BLaER1 treated with 17β-estradiol and CSF1 and Interleukin-3, amounts not matched to agents 10 nM and 100 nM (cell line): Measurements from ENCODE around the gene CDHR2.
A peak's percentile ranks its signal among the peaks of the same experiment; 100 is the strongest.

ENCODE experiments used
- H3K27ac ChIP-seq, 11 experiments: shearing (Covaris generic); formaldehyde crosslinking; 2 replicates each; pipeline ENCODE4 v1.8.1; 2022
- H3K27me3 ChIP-seq, 11 experiments: shearing (Covaris generic); formaldehyde crosslinking; 2 replicates each; pipeline ENCODE4 v1.8.1; 2022
- H3K36me3 ChIP-seq, 11 experiments: shearing (Covaris generic); formaldehyde crosslinking; 2 replicates each; pipeline ENCODE4 v1.8.1; 2022
- H3K4me1 ChIP-seq, 10 experiments: shearing (Covaris generic); formaldehyde crosslinking; 2 replicates each; pipeline ENCODE4 v1.8.1; 2022
- H3K4me2 ChIP-seq, 11 experiments: shearing (Covaris generic); formaldehyde crosslinking; 2 replicates each; pipeline ENCODE4 v1.8.1; 2022
- H3K4me3 ChIP-seq, 10 experiments: shearing (Covaris generic); formaldehyde crosslinking; 2 replicates each; pipeline ENCODE4 v1.8.1; 2022
- H3K9ac ChIP-seq, 11 experiments: shearing (Covaris generic); formaldehyde crosslinking; 2 replicates each; pipeline ENCODE4 v1.8.1; 2022
- H3K9me3 ChIP-seq, 11 experiments: shearing (Covaris generic); formaldehyde crosslinking; replicated peaks in 1 of 11; 2 replicates each; pipeline ENCODE4 v1.8.1; 2022
- H4K20me1 ChIP-seq, 11 experiments: shearing (Covaris generic); formaldehyde crosslinking; 2 replicates each; pipeline ENCODE4 v1.8.1; 2022
- Cebpa-rat ChIP-seq, 11 experiments: shearing (Covaris generic); IDR thresholded peaks; 2 replicates each; pipeline ENCODE4 v1.8.1; 2022

The CDHR2 gene

GRCh38 chr5:176540956-176541337 is 8.2 kb upstream of the CDHR2 start:
- H3K27me3 ChIP-seq = no peaks in the 10 kb centered on the region
- peaks cover 65 to 73% (median 71%) of the 10 kb centered on the region in 10 experiments for H3K4me1 ChIP-seq
- no peaks in the 10 kb centered on the region for H3K9me3 ChIP-seq
- H3K36me3 ChIP-seq = no peaks in the 10 kb centered on the region
- H3K27ac ChIP-seq = peak overlapping the region in 10 of 11 experiments; percentile 58 to 91 (median 87); a peak in 21 of 22 replicates
- no peak for TF ChIP-seq Cebpa-rat (IDR thresholded peaks at IDR 0.05)
- H3K4me2 ChIP-seq = peak overlapping the region; percentile 80 to 100 (median 98)
- H3K4me3 ChIP-seq = peak overlapping the region in 8 of 10 experiments; percentile 65 to 87 (median 79); a peak in 8 of 20 replicates
- H3K9ac ChIP-seq = peak overlapping the region; percentile 58 to 93 (median 88); a peak in 20 of 22 replicates
- peaks cover 0 to 13% (median 0%) of the 10 kb centered on the region in 11 experiments; a peak in 1 of 22 replicates for H4K20me1 ChIP-seq

DNA sequence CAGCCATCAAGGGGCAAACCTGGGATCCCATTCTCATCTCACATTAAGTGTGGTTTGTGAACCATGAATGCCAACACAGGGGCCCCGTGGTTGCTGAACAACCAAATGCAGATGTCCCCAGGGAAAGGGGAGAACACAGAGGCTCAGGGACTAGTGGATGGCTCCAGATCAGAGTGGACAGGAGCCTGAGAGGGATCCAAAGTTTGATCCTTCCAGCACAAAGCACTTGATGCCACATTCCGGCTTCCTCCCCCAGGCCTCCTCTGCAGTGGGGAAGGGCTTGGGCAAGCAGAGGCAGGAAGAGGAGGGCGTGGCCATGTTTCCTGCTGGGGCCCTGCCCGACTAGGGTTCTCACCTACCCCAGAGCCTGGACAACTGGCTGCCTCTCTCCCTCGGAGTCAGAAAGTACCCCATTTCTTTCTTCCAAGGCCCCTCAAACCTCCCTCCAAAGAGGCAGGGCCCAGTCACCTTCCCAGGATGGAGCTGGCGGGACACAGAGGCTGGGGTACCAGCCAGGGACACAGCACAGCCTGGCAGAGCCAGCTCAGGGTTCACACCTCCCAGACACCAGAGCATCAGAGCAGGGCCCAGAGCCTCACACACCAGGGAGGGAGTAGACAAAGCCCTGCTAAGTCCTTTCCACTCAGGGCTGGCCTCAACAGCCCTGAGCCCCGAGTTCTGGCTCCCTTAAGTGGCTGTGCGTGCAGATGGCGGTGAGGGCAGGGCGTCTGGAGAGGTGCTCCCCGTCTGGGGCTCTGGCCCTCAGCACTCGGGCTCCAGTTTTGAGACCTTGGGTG is 7.6 kb upstream of the CDHR2 start:
- no peaks in the 10 kb centered on the region for H3K27me3 ChIP-seq
- H3K27ac ChIP-seq = peak overlapping the region; percentile 53 to 91 (median 86); a peak in 21 of 22 replicates
- peaks cover 0 to 13% (median 0%) of the 10 kb centered on the region in 11 experiments; a peak in 1 of 22 replicates for H4K20me1 ChIP-seq
- TF ChIP-seq Cebpa-rat (IDR thresholded peaks at IDR 0.05) = no peak
- H3K9me3 ChIP-seq = no peaks in the 10 kb centered on the region
- peak overlapping the region; percentile 65 to 87 (median 79); a peak in 18 of 20 replicates for H3K4me3 ChIP-seq
- peak overlapping the region; percentile 58 to 93 (median 88) for H3K9ac ChIP-seq
- peaks cover 65 to 77% (median 72%) of the 10 kb centered on the region in 10 experiments for H3K4me1 ChIP-seq
- H3K36me3 ChIP-seq = no peaks in the 10 kb centered on the region
- H3K4me2 ChIP-seq = peak overlapping the region; percentile 80 to 100 (median 98)

- no peaks in the 10 kb centered on the region for H3K9me3 ChIP-seq
- H3K36me3 ChIP-seq = no peaks in the 10 kb centered on the region
- peaks cover 68 to 83% (median 73%) of the 10 kb centered on the region in 10 experiments for H3K4me1 ChIP-seq
- peak overlapping the region; percentile 65 to 87 (median 79) for H3K4me3 ChIP-seq
- TF ChIP-seq Cebpa-rat (IDR thresholded peaks at IDR 0.05) = no peak
- H4K20me1 ChIP-seq = peaks cover 0 to 13% (median 0%) of the 10 kb centered on the region in 11 experiments; a peak in 1 of 22 replicates
- H3K4me2 ChIP-seq = peak overlapping the region; percentile 80 to 100 (median 98)
- H3K27me3 ChIP-seq = no peaks in the 10 kb centered on the region
- H3K27ac ChIP-seq = peak overlapping the region; percentile 53 to 91 (median 86); a peak in 21 of 22 replicates
- H3K9ac ChIP-seq = peak overlapping the region; percentile 81 to 93 (median 88)
Observed at GRCh38 chr5:176542135-176542595, 7.0 kb upstream of the CDHR2 start.

GRCh38 chr5:176542596-176543427 is 6.3 kb upstream of the CDHR2 start:
- H3K9me3 ChIP-seq = no peaks in the 10 kb centered on the region
- H3K4me2 ChIP-seq = peak overlapping the region; percentile 80 to 100 (median 98)
- no peak for TF ChIP-seq Cebpa-rat (IDR thresholded peaks at IDR 0.05)
- peaks cover 0 to 13% (median 0%) of the 10 kb centered on the region in 11 experiments; a peak in 1 of 22 replicates for H4K20me1 ChIP-seq
- peaks cover 68 to 89% (median 74%) of the 10 kb centered on the region in 10 experiments for H3K4me1 ChIP-seq
- no peaks in the 10 kb centered on the region for H3K27me3 ChIP-seq
- peak overlapping the region; percentile 53 to 91 (median 86); a peak in 21 of 22 replicates for H3K27ac ChIP-seq
- peak overlapping the region; percentile 81 to 93 (median 88) for H3K9ac ChIP-seq
- H3K36me3 ChIP-seq = no peaks in the 10 kb centered on the region
- peak overlapping the region; percentile 65 to 87 (median 79) for H3K4me3 ChIP-seq

- Histone ChIP-seq H3K36me3 (no peaks in the 10 kb centered on the region), H3K27me3 (no peaks in the 10 kb centered on the region), H3K27ac (peak overlapping the region; percentile 53 to 91 (median 86); a peak in 21 of 22 replicates), H3K4me3 (peak overlapping the region; percentile 65 to 87 (median 79)), H3K4me1 (peaks cover 61 to 90% (median 69%) of the 10 kb centered on the region in 10 experiments), H3K9me3 (no peaks in the 10 kb centered on the region), H4K20me1 (peaks cover 0 to 13% (median 0%) of the 10 kb centered on the region in 11 experiments; a peak in 1 of 22 replicates), H3K9ac (peak overlapping the region; percentile 81 to 93 (median 88)), H3K4me2 (peak overlapping the region; percentile 80 to 100 (median 98))
- no peak for TF ChIP-seq Cebpa-rat (IDR thresholded peaks at IDR 0.05)
Observed at GRCh38 chr5:176543428-176544182, 5.5 kb upstream of the CDHR2 start.

DNA sequence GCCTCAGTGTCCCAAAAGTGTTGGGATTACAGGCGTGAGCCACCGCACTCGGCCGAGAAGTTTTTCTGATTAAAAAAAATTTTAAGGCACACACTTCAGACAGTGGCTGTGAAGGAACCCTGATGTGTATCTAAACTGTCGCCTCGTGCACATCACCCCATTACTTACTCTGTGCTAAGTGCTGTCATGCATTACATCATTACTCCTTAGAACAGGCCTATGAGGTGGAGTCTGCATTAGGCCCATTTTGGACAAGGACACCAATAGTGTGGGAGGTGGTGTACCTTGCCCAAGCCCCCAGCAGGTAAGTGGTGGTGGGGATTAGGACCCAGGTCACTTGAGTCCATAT is 3.8 kb upstream of the CDHR2 start:
- Histone ChIP-seq H4K20me1 (peaks cover 0 to 19% (median 0%) of the 10 kb centered on the region in 11 experiments; a peak in 2 of 22 replicates), H3K9ac (no peak overlapping the region), H3K27ac (no peak overlapping the region), H3K4me2 (peak overlapping the region; percentile 18 to 100 (median 97); a peak in 15 of 22 replicates), H3K4me1 (peaks cover 50 to 90% (median 66%) of the 10 kb centered on the region in 10 experiments), H3K4me3 (no peak overlapping the region), H3K36me3 (no peaks in the 10 kb centered on the region), H3K27me3 (no peaks in the 10 kb centered on the region), H3K9me3 (no peaks in the 10 kb centered on the region)
- no peak for TF ChIP-seq Cebpa-rat (IDR thresholded peaks at IDR 0.05)

- H3K9ac ChIP-seq = no peak overlapping the region
- H3K4me2 ChIP-seq = peak overlapping the region in 9 of 11 experiments; percentile 18 to 99 (median 96); a peak in 7 of 22 replicates
- H3K27me3 ChIP-seq = no peaks in the 10 kb centered on the region
- H3K27ac ChIP-seq = no peak overlapping the region
- H4K20me1 ChIP-seq = peaks cover 0 to 19% (median 0%) of the 10 kb centered on the region in 11 experiments; a peak in 2 of 22 replicates
- peaks cover 50 to 90% (median 66%) of the 10 kb centered on the region in 10 experiments for H3K4me1 ChIP-seq
- H3K36me3 ChIP-seq = no peaks in the 10 kb centered on the region
- no peaks in the 10 kb centered on the region for H3K9me3 ChIP-seq
- H3K4me3 ChIP-seq = no peak overlapping the region
- TF ChIP-seq Cebpa-rat (IDR thresholded peaks at IDR 0.05) = no peak
Observed at GRCh38 chr5:176545737-176546509, 3.2 kb upstream of the CDHR2 start.
